ENCODE data around the gene ZNF593. TPM values are rescaled to one million over a fixed set of nuclear protein-coding genes. Genes with fewer than 3 reads are reported as not detected.

Gene ZNF593
- polyA plus RNA-seq, 2 of the 4 experiments (the other 2 are of a cell fraction), result 27.2 to 45.4 TPM

- DNase-seq (ENCODE audit: low read depth in 1 of 2, low spot score in 1 of 2), result no peak
- ChIA-PET POLR2A (no interaction called here), CTCF (interaction anchor here (4.4 to 5.2 kb wide), 2 partner anchors 11 to 14 kb away, joined by 19 to 54 read pairs; partner anchors contain the start of genes C1orf232 and ZNF593)
- no peak for FAIRE-seq
- TF ChIP-seq RNF2 (IDR thresholded peaks at IDR 0.05; ENCODE audit: borderline replicate concordance, low read depth) (no peak), BCL3 (IDR thresholded peaks at IDR 0.05) (no peak), CHD4 (IDR thresholded peaks at IDR 0.05; ENCODE audit: borderline replicate concordance) (no peak), HOXB5 (CRISPR knock-in tag; IDR thresholded peaks at IDR 0.05) (no peak), PHF8 (IDR thresholded peaks at IDR 0.05; ENCODE audit: borderline replicate concordance, low read depth) (no peak), SREBF2 (IDR thresholded peaks at IDR 0.05) (no peak), SMC3 (IDR thresholded peaks at IDR 0.05) (no peak), CBX8 (IDR thresholded peaks at IDR 0.05) (no peak), ZC3H11A (IDR thresholded peaks at IDR 0.05) (no peak), BHLHE40 (IDR thresholded peaks at IDR 0.05; ENCODE audit: low read depth, low read length) (no peak), RARB (CRISPR knock-in tag; IDR thresholded peaks at IDR 0.05) (no peak), HOXB13 (CRISPR knock-in tag; IDR thresholded peaks at IDR 0.05; ENCODE audit: low read depth) (no peak), ZNF302 (CRISPR knock-in tag; IDR thresholded peaks at IDR 0.05) (no peak), ZSCAN20 (CRISPR knock-in tag; IDR thresholded peaks at IDR 0.05) (no peak), NPAS2 (CRISPR knock-in tag; IDR thresholded peaks at IDR 0.05; ENCODE audit: borderline replicate concordance) (no peak), RFX5 (IDR thresholded peaks at IDR 0.05) (no peak), GATA3 (IDR thresholded peaks at IDR 0.05; ENCODE audit: borderline replicate concordance) (no peak), JUNB (IDR thresholded peaks at IDR 0.05) (no peak)
- TF ChIP-seq, protein P1, sequence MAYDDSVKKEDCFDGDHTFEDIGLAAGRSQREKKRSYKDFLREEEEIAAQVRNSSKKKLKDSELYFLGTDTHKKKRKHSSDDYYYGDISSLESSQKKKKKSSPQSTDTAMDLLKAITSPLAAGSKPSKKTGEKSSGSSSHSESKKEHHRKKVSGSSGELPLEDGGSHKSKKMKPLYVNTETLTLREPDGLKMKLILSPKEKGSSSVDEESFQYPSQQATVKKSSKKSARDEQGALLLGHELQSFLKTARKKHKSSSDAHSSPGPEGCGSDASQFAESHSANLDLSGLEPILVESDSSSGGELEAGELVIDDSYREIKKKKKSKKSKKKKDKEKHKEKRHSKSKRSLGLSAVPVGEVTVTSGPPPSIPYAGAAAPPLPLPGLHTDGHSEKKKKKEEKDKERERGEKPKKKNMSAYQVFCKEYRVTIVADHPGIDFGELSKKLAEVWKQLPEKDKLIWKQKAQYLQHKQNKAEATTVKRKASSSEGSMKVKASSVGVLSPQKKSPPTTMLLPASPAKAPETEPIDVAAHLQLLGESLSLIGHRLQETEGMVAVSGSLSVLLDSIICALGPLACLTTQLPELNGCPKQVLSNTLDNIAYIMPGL (CRISPR knock-in tag; IDR thresholded peaks at IDR 0.05; ENCODE audit: borderline replicate concordance), result no peak
- Histone ChIP-seq H3K27ac (peak overlapping the region in 1 of 2 experiments; percentile 49; a peak in 1 of 6 replicates), H3K4me3 (no peak overlapping the region), H3K4me2 (no peak overlapping the region), H3K9me3 (no peaks in the 10 kb centered on the region), H3K4me1 (peaks cover 10% of the 10 kb centered on the region; the same call in 2 of the 3 replicates)
- ATAC-seq, result no peak
- WGBS (ENCODE audit: missing lambda C conversion rate), result 85% methylated on average over 2 of the region's 5 CpGs
Measured at GRCh38 chr1:26158271-26158907, 11.3 kb upstream of the ZNF593 start.

DNA sequence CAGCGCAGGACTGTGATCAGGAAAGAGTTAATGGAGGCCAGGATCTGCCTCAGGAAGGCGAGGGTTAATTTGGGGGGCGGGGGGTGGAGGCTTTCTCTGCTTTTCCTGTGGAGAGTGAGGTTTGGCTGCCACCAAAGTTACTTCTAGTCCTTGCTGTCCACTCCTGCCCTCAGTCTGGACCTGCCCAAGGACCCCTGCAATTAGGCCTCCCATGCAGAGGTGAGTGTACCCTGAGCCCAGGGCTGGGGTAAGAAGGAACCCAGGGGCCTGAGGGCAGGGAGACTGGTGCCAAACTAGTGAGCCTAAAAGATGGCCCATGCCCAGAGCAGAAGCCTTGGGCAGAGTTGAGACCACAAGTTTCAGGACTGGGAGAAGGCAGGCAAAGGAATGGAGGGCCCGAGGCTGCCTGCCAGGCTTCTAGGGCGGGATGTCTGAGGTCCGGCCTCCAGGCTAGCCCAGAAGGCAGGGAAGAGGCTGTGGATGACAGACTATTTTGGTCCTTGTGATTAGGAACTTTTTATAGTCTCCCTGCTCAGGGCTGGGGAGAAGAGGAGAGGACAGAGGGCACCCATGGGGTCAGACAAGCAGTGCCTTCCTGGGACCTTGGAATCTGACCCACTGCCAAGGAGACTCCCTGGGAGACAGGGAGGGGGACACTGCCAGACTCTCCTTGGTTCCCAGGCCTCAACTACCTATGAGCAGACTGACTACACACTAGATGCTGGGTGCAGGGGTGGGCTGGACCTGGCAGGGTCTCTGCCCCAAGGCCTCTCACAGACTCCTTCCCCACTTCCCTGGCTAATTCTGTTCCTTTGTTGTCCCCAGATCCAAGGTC is 10.6 kb upstream of the ZNF593 start, which contains the start of gene FAM110D:
FAM110D (plus strand) TSS at position 172 of the 835 bp plus-strand sequence. CDS start 2,213 bp downstream, outside the sequence.
- DNase-seq (ENCODE audit: low read depth in 1 of 2, low spot score in 1 of 2) (no peak), ATAC-seq (no peak; a peak in 1 of 6 replicates), FAIRE-seq (no peak)
- H3K4me3 ChIP-seq, result no peak within 1 kb of the TSS
- H3K9me3 ChIP-seq, result no peaks in the 10 kb centered on the region
- CTCF ChIA-PET, result interaction anchor here (1.3 to 5.2 kb wide), 3 partner anchors 11 to 15 kb away, joined by 3 to 54 read pairs (median 19); partner anchors contain the start of genes C1orf232 and ZNF593
- peak within 1 kb of the TSS in 1 of 2 experiments; percentile 49; a peak in 2 of 6 replicates for H3K27ac ChIP-seq
- TF ChIP-seq RFX5 (IDR thresholded peaks at IDR 0.05), result no peak
- no peak for TF ChIP-seq ZFP36 (IDR thresholded peaks at IDR 0.05; ENCODE audit: borderline replicate concordance, partially characterized antibody)
- TF ChIP-seq PHF8 (IDR thresholded peaks at IDR 0.05; ENCODE audit: borderline replicate concordance, low read depth), result no peak
- TF ChIP-seq MYC (IDR thresholded peaks at IDR 0.05; ENCODE audit: borderline replicate concordance, low read length), result no peak
- no peak for TF ChIP-seq ATOH8 (CRISPR knock-in tag; IDR thresholded peaks at IDR 0.05; ENCODE audit: low read depth)
- TF ChIP-seq CBX8 (IDR thresholded peaks at IDR 0.05), result no peak
- no peak for TF ChIP-seq HEYL (CRISPR knock-in tag; IDR thresholded peaks at IDR 0.05)
- WGBS (ENCODE audit: missing lambda C conversion rate), result 68% methylated on average over 6 of the region's 6 CpGs
- no peak within 1 kb of the TSS for H3K4me2 ChIP-seq
- POLR2A ChIA-PET, result no interaction called here
- H3K4me1 ChIP-seq, result peaks cover 10% of the 10 kb centered on the region; the same call in 2 of the 3 replicates
